DMS53 treated with DMSO at 0.1 percent for 48 hours (cell line): ENCODE data around the gene TXK.
A peak's percentile ranks its signal among the peaks of the same experiment; 100 is the strongest.

Experiments
- DNase-seq: peaks from one replicate; lab custom pipeline; 2025; ENCODE audit not compliant: unreplicated experiment; lab: John Stamatoyannopoulos, UW

Gene TXK

DNA sequence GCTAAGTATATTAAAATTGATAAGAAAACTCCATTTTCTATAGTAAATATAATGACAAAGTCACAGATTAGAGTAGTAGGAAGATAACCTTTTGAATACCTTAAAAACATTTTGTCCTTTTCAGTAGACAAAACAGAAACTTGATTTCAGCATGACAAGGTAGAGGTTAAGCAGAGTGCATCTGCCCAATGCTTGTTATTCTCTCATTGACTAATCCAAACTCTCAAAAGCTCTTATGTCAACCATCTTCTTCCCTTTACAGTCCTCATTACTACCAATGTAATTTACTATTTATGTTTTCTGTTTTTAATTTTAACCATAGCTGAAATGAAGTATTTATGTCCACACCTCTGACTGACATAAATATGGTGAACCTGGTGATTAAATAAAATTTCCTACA, 106.4 kb downstream of the TXK start:
- no peak for DNase-seq

DNA sequence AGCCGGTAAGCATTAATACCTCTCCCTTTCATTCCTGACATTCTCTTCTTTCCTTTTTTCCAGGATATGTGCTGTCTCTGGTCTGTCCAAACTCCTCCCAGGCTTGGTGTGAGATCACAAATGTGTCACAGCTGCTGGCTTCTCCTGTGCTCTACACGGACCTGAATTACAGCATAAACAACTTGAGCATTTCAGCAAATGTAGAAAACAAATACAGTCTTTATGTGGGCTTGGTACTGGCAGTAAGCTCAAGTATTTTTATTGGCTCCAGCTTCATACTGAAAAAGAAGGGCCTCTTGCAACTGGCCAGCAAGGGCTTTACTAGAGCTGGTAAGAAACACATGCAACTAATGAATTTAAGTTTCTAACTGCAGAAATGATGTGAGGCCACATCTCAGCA, 109.0 kb downstream of the TXK start:
- peak; percentile 80 for DNase-seq

DNA sequence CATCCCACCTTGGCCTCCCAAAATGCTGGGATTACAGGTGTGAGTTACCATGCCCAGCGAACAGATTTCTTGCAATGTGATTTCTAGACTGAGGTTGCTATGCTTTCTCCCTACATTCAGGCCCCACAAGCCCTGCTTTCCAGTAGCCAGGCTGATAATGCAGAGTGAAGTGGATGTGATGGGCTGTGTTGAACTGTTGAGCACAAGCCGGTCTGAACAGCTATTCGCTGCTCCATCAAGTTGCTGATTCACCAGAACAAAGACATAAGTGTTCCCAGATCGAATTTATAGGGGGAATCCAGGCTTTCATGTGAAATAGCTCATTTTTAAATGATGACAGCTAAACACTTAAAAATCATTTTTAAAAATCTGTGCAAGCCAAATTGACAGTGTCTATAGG, 109.5 kb downstream of the TXK start:
- DNase-seq: no peak

DNA sequence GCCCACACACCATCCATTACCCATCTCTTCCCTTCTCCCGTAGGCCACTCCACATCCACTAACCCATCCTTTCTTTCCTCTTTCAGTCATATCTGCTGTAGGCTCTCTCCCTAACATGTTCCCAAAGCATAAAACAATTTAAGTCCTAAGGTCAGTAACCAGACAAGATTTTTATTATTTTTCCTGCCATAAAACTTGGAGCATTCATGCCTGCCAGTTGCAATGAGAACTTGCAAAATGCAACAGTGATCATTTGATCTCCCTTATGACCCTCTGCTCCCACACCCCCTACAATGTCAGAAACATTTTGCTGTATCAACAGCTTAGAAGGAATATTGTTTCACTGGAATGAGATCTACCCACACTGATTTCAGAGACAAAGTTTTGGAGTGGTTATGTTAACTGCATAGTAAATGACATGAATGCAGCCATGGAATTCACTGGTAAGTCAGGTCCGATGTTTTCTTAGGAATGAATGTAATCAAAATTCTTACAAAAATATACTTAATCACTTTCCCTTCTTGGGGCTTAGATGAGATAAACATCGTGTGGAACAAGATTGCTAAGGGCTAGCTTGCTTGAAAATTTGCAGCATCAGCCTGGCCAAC, 111.8 kb downstream of the TXK start:
- DNase-seq: no peak

DNA sequence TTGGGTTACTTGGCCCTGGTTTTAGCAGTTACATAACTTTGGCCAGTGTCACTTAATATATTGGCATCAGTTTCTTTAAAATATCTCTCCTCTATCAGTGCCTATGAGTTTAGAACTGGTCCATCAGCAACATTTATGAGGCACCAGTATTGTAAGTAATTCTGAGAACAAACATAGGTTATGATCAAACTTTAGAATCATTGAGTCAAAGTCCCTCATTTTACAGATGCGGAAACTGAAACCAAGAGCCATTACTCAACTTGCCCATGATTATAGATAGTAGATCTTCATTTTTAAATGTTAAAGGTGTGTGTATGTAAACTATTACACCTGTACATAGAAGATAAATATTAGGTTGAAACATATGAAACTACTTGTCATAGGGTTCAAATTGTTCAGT, 113.0 kb downstream of the TXK start:
- no peak for DNase-seq

DNA sequence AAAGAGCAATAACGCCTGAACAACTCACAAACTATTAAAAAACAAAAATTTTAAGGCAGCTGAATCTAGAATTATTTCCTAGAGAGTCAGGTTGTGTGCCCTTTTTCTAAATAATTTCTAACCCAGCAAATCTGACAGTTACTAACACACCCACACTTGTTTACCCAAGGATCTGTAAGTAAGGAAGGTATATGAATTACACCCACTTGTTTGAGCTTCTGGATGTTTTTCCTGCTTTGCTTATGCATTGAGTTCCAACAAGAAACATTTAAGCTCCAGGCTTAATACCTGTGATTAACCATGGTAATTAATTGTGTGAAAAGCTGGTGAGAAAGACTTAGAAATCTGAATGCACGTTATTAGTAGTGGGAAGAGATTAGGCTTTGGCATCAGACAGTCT, 115.9 kb downstream of the TXK start:
- no peak for DNase-seq

DNA sequence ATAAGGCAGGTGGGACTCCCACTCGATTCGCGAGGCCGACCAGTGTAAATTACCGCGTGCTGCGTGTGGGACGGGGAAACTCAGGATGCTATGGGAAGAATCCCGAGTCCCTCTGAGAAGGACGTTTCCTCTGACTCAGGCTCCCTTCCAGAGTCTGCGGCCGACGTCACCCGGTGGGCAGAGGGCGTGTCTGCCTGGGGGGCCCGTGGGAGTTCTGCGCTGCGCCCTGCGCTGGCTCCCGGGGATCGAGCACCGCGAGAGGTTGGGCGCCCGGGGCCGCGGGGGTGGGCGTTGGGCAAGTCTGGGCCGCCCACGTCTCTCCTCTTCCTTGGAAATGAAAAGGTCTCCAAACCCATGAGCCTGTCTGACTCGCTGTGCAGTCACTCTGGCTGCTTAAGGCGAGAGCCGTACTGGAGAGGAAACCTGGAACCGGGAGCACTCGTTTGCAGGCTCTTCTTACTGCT, 116.9 kb downstream of the TXK start:
- DNase-seq: peak; percentile 68
